ENCODE results near the gene FOXN1.
"Not testable (repeated sequence)": the region's sequence is repeated elsewhere in the genome, so short reads cannot be mapped to it uniquely, and the experiment has no call there.

FOXN1 gene

GRCh38 chr17:28501421-28502284 is 4.5 kb upstream of the FOXN1 start:
- DNase-seq: no peak

GRCh38 chr17:28503420-28503819 is 2.7 kb upstream of the FOXN1 start:
- DNase-seq: no peak

GRCh38 chr17:28506763-28507487 is 777 bp downstream of the FOXN1 start:
- no peak for DNase-seq

GRCh38 chr17:28507567-28508203 is 1.5 kb downstream of the FOXN1 start:
- DNase-seq: no peak

- DNase-seq: no peak
These were observed 2.1 kb downstream of the FOXN1 start for GRCh38 chr17:28508211-28508724.

GRCh38 chr17:28509789-28510188 is 3.6 kb downstream of the FOXN1 start:
- DNase-seq: peak; percentile 70

GRCh38 chr17:28511858-28512461 is 5.8 kb downstream of the FOXN1 start:
- no peak for DNase-seq

GRCh38 chr17:28513476-28513875 is 7.3 kb downstream of the FOXN1 start:
- no peak for DNase-seq

GRCh38 chr17:28514561-28515002 is 8.4 kb downstream of the FOXN1 start:
- DNase-seq: no peak

- DNase-seq: no peak
These were observed 9.4 kb downstream of the FOXN1 start for GRCh38 chr17:28515518-28515917.

GRCh38 chr17:28518132-28518531 is 12.0 kb downstream of the FOXN1 start:
- DNase-seq: peak; percentile 83

GRCh38 chr17:28518578-28518977 is 12.4 kb downstream of the FOXN1 start:
- no peak for DNase-seq

GRCh38 chr17:28519236-28519635 is 13.1 kb downstream of the FOXN1 start:
- DNase-seq: peak; percentile 49

GRCh38 chr17:28520687-28521086 is 14.5 kb downstream of the FOXN1 start:
- no peak for DNase-seq

GRCh38 chr17:28521311-28522085 is 15.3 kb downstream of the FOXN1 start:
- DNase-seq: no peak

GRCh38 chr17:28522281-28522680 is 16.1 kb downstream of the FOXN1 start:
- not testable (repeated sequence) for DNase-seq

GRCh38 chr17:28523186-28523585 is 17.0 kb downstream of the FOXN1 start:
- DNase-seq: no peak

GRCh38 chr17:28523876-28524275 is 17.7 kb downstream of the FOXN1 start:
- DNase-seq: no peak

GRCh38 chr17:28524476-28525424 is 18.6 kb downstream of the FOXN1 start:
- no peak for DNase-seq

GRCh38 chr17:28526381-28526780 is 20.2 kb downstream of the FOXN1 start:
- no peak for DNase-seq

- no peak for DNase-seq
These were observed 21.1 kb downstream of the FOXN1 start for GRCh38 chr17:28527181-28527681.

All from MV-4-11 (cell line).